OCI-LY1 (cell line): ENCODE measurements around the gene GALNT10.

ENCODE experiments used
- CTCF ChIP-seq: fragments of 200-600 bp; sonication (generic), shearing (Covaris generic); IDR thresholded peaks from 2 replicates; pipeline ENCODE4 v1.5.1; 2017; ENCODE audit warnings: mild to moderate bottlenecking, antibody characterized with exemption, low read length, moderate library complexity, mixed read lengths
- EZH2 ChIP-seq: fragments of 200-600 bp; sonication (generic), shearing (Covaris generic); IDR thresholded peaks from 2 replicates; pipeline ENCODE4 v1.8.0; 2017; ENCODE audit warnings: borderline replicate concordance, mixed run types, mild to moderate bottlenecking, antibody characterized with exemption, low read length, moderate library complexity, mixed read lengths

- no peak for TF ChIP-seq CTCF
- no peak for TF ChIP-seq EZH2
Observed at GRCh38 chr5:154298065-154298464, 107.5 kb downstream of the GALNT10 start.
